ENCODE data around the gene ARHGAP45.

- TF ChIP-seq CTCF (IDR thresholded peaks at IDR 0.05) (no peak), POLR2A (IDR thresholded peaks at IDR 0.05) (no peak)
These were observed 4.5 kb upstream of the ARHGAP45 start for GRCh38 chr19:1062387-1063029.

Measured in body of pancreas (tissue), 4 donors.